HCT116 (cell line): Measurements from ENCODE around the gene ELP5. TPM values are rescaled to one million over a fixed set of nuclear protein-coding genes. Genes with fewer than 3 reads are reported as not detected.

Experiments used
- ATAC-seq: fragments of 200-7000 bp; cut with Tn5 transposase; 2 replicates; pipeline ENCODE4 v1.9.1; 2020; ENCODE audit warnings: mild to moderate bottlenecking, moderate library complexity
- BruUV-seq: library from RNA; stranded (reverse); fragments of 400-500 nt; replicated peaks from 2 replicates; lab custom pipeline; 2021; lab: Mats Ljungman, UMichigan
- CTCF ChIA-PET: fragments of 300-600 bp; sonication (Branson Sonifier 250); formaldehyde crosslinking; loops from one replicate; lab custom pipeline; 2021; ENCODE audit warnings: antibody characterized with exemption; lab: Charles Lee
- POLR2A ChIA-PET: fragments of 300-600, 350-600 bp; sonication (Branson Sonifier 250); formaldehyde crosslinking; loops from one replicate; lab custom pipeline; 2021; ENCODE audit warnings: antibody characterized with exemption; lab: Charles Lee
- RAD21 ChIA-PET, 2 experiments: fragments of 300-600 bp; sonication (Branson Sonifier 250); formaldehyde crosslinking; loops; one replicate each; lab custom pipeline; 2023; ENCODE audit warnings: low total read pairs in 2 of 2; ENCODE audit not compliant: uncharacterized antibody in 2 of 2, unreplicated experiment in 2 of 2, low non-redundant PET in 1 of 2; lab: Charles Lee
- DNase-seq: peaks from one replicate; pipeline ENCODE4 v3.0.0-alpha.2; 2010; ENCODE audit warnings: low read depth, low spot score
- H2AFZ ChIP-seq: fragments of 200-600 bp; shearing (Covaris generic), sonication (generic); 2 replicates; pipeline ENCODE4 v1.6.1; 2017; ENCODE audit warnings: low read depth, mixed run types, mixed read lengths, antibody characterized with exemption, low read length; ENCODE audit not compliant: poor library complexity, severe bottlenecking
- H3K27ac ChIP-seq: 2 replicates; pipeline ENCODE4 v1.5.1; 2012; ENCODE audit warnings: low read depth, low read length
- H3K27me3 ChIP-seq: fragments of 200-600 bp; sonication (generic); 2 replicates; pipeline ENCODE4 v1.6.1; 2016; ENCODE audit warnings: mixed run types, low read length, mixed read lengths; ENCODE audit not compliant: insufficient read depth
- H3K36me3 ChIP-seq, 2 experiments: fragments of 200-500 bp in 1 of 2; fragments of 200-600 bp in 1 of 2; sonication (Bioruptor generic) in 1 of 2; sonication (generic) in 1 of 2; 2 replicates each; pipeline versions ENCODE4 v1.5.1 to v1.6.1; 2014 to 2016; ENCODE audit warnings: low read length in 2 of 2, inconsistent platforms in 1 of 2, mixed read lengths in 1 of 2, mixed run types in 1 of 2; ENCODE audit not compliant: insufficient read depth in 2 of 2, control insufficient read depth in 1 of 2
- H3K4me1 ChIP-seq, 2 experiments: fragments of 200-600 bp in 1 of 2; sonication (generic) in 1 of 2; 2 replicates each; pipeline versions ENCODE4 v1.5.1 to v1.6.1; 2012 to 2017; ENCODE audit warnings: low read length in 2 of 2, inconsistent platforms in 1 of 2, mild to moderate bottlenecking in 1 of 2, mixed read lengths in 1 of 2, mixed run types in 1 of 2, moderate library complexity in 1 of 2; ENCODE audit not compliant: insufficient read depth in 2 of 2, control insufficient read depth in 1 of 2
- H3K4me2 ChIP-seq: fragments of 200-600 bp; sonication (generic); 2 replicates; pipeline ENCODE4 v1.6.1; 2017; ENCODE audit warnings: mixed run types, low read length, mixed read lengths
- H3K4me3 ChIP-seq, 2 experiments: fragments of 200-600 bp in 1 of 2; sonication (generic) in 1 of 2; replicated peaks in 1 of 2; 2 replicates each; pipeline ENCODE4 v1.5.1; 2011 to 2016; ENCODE audit warnings: low read length in 2 of 2, control low read depth in 1 of 2, low read depth in 1 of 2, mild to moderate bottlenecking in 1 of 2, mixed read lengths in 1 of 2, mixed run types in 1 of 2
- H3K79me2 ChIP-seq: fragments of 200-600 bp; sonication (generic); 2 replicates; pipeline ENCODE4 v1.6.1; 2017; ENCODE audit warnings: mild to moderate bottlenecking, mixed run types, low read length, moderate library complexity, mixed read lengths; ENCODE audit not compliant: insufficient read depth
- H3K9ac ChIP-seq: fragments of 200-600 bp; sonication (generic); 2 replicates; pipeline ENCODE4 v1.6.1; 2016; ENCODE audit warnings: low read length, mixed read lengths
- H3K9me2 ChIP-seq: fragments of 200-600 bp; sonication (generic), shearing (Covaris generic); 2 replicates; pipeline ENCODE4 v1.6.1; 2017; ENCODE audit warnings: mixed run types, mild to moderate bottlenecking, moderate library complexity; ENCODE audit not compliant: insufficient read depth
- H3K9me3 ChIP-seq, 2 experiments: fragments of 200-500 bp in 1 of 2; fragments of 200-600 bp in 1 of 2; sonication (Bioruptor generic) in 1 of 2; sonication (generic) in 1 of 2; 2 replicates each; pipeline ENCODE4 v1.6.1; 2014 to 2017; ENCODE audit warnings: low read length in 2 of 2, mixed read lengths in 2 of 2, inconsistent platforms in 1 of 2, low read depth in 1 of 2, mild to moderate bottlenecking in 1 of 2, mixed run types in 1 of 2, moderate library complexity in 1 of 2; ENCODE audit not compliant: control insufficient read depth in 1 of 2, insufficient read depth in 1 of 2
- H4K20me1 ChIP-seq: fragments of 200-600 bp; sonication (generic), shearing (Covaris generic); 2 replicates; pipeline ENCODE4 v1.6.1; 2017; ENCODE audit warnings: mixed run types, mild to moderate bottlenecking, moderate library complexity; ENCODE audit not compliant: insufficient read depth
- ATF3 ChIP-seq: IDR thresholded peaks from 2 replicates; pipeline ENCODE4 v1.6.1; 2012
- CEBPB ChIP-seq: IDR thresholded peaks from 2 replicates; pipeline ENCODE4 v1.6.1; 2012; ENCODE audit warnings: low read depth
- EGR1 ChIP-seq: IDR thresholded peaks from 2 replicates; pipeline ENCODE4 v1.6.1; 2012; ENCODE audit warnings: low read depth
- EZH2phosphoT487 ChIP-seq: fragments of 200-600 bp; IDR thresholded peaks from 2 replicates; pipeline ENCODE4 v1.6.1; 2018; ENCODE audit warnings: antibody characterized with exemption, borderline replicate concordance
- FOSL1 ChIP-seq: IDR thresholded peaks from 2 replicates; pipeline ENCODE4 v1.6.1; 2012; ENCODE audit warnings: low read depth
- RAD21 ChIP-seq: IDR thresholded peaks from 2 replicates; pipeline ENCODE4 v1.6.1; 2012; ENCODE audit warnings: low read depth, mild to moderate bottlenecking
- SIN3A ChIP-seq: IDR thresholded peaks from 2 replicates; pipeline ENCODE4 v1.6.1; 2012; ENCODE audit warnings: low read depth
- SP1 ChIP-seq: IDR thresholded peaks from 2 replicates; pipeline ENCODE4 v1.6.1; 2012; ENCODE audit warnings: low read depth
- SRF ChIP-seq: IDR thresholded peaks from 2 replicates; pipeline ENCODE4 v1.6.1; 2012; ENCODE audit warnings: low read depth
- YY1 ChIP-seq: IDR thresholded peaks from 2 replicates; pipeline ENCODE4 v1.6.1; 2011; ENCODE audit warnings: low read length, low read depth, moderate library complexity, mild to moderate bottlenecking; ENCODE audit not compliant: insufficient replicate concordance; ENCODE audit errors: extremely low read depth
- ZBTB33 ChIP-seq: IDR thresholded peaks from 2 replicates; pipeline ENCODE4 v1.6.1; 2011; ENCODE audit warnings: mild to moderate bottlenecking, low read length, moderate library complexity; ENCODE audit not compliant: insufficient replicate concordance; ENCODE audit errors: extremely low read depth
- ZFX ChIP-seq: fragments of 450-650 bp; IDR thresholded peaks from 2 replicates; pipeline ENCODE4 v1.6.1; 2017
- intact Hi-C: fragments of 100-400 bp; cut with micrococcal nuclease; formaldehyde crosslinking; loops from 2 replicates; pipeline ENCODE4 v1.10.0; 2022
- total RNA-seq: library from RNA; stranded (reverse); gene quantifications from one replicate; pipeline ENCODE4 v1.2.1, GENCODE V29; 2021; ENCODE audit not compliant: unreplicated experiment
- TF ChIP-seq, protein P1 (sequence below): IDR thresholded peaks from 2 replicates; pipeline ENCODE4 v1.6.1; 2012; ENCODE audit warnings: low read depth

ELP5 gene
- total RNA-seq, 1 experiment from 2014 or later: 81.7 TPM

GRCh38 chr17:7225711-7226331 lies 26.2 kb upstream of the ELP5 start:
- CTCF ChIA-PET: no interaction called here

More at GRCh38 chr17:7225711-7226331, 26.2 kb upstream of the ELP5 start:
- no TSS peak for BruUV-seq
- Histone ChIP-seq H3K4me1 (peaks cover under 1 to 14% of the 10 kb centered on the region in 2 experiments; a peak in 3 of 4 replicates), H4K20me1 (no peaks in the 10 kb centered on the region), H3K27me3 (no peaks in the 10 kb centered on the region), H2AFZ (no peak overlapping the region), H3K9me2 (no peaks in the 10 kb centered on the region), H3K9me3 (no peaks in the 10 kb centered on the region), H3K27ac (no peak overlapping the region), H3K9ac (no peak overlapping the region), H3K4me3 (no peak overlapping the region), H3K36me3 (peaks cover 61 to 73% of the 10 kb centered on the region in 2 experiments), H3K4me2 (no peak overlapping the region), H3K79me2 (peaks cover 35% of the 10 kb centered on the region)
- TF ChIP-seq SP1 (no peak), RAD21 (no peak), YY1 (no peak), SRF (no peak), SIN3A (no peak), ZFX (no peak), EGR1 (no peak), FOSL1 (no peak), EZH2phosphoT487 (no peak), ZBTB33 (no peak), CEBPB (no peak), ATF3 (no peak)
- TF ChIP-seq, protein P1, sequence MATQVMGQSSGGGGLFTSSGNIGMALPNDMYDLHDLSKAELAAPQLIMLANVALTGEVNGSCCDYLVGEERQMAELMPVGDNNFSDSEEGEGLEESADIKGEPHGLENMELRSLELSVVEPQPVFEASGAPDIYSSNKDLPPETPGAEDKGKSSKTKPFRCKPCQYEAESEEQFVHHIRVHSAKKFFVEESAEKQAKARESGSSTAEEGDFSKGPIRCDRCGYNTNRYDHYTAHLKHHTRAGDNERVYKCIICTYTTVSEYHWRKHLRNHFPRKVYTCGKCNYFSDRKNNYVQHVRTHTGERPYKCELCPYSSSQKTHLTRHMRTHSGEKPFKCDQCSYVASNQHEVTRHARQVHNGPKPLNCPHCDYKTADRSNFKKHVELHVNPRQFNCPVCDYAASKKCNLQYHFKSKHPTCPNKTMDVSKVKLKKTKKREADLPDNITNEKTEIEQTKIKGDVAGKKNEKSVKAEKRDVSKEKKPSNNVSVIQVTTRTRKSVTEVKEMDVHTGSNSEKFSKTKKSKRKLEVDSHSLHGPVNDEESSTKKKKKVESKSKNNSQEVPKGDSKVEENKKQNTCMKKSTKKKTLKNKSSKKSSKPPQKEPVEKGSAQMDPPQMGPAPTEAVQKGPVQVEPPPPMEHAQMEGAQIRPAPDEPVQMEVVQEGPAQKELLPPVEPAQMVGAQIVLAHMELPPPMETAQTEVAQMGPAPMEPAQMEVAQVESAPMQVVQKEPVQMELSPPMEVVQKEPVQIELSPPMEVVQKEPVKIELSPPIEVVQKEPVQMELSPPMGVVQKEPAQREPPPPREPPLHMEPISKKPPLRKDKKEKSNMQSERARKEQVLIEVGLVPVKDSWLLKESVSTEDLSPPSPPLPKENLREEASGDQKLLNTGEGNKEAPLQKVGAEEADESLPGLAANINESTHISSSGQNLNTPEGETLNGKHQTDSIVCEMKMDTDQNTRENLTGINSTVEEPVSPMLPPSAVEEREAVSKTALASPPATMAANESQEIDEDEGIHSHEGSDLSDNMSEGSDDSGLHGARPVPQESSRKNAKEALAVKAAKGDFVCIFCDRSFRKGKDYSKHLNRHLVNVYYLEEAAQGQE: no peak
- POLR2A ChIA-PET: no interaction called here
- DNase-seq: no peak
- no peak for ATAC-seq
- intact Hi-C loops: no loop called here
- RAD21 ChIA-PET: no interaction called here
